B cell (primary cell): ENCODE data around the gene NTM. TPM values are rescaled to one million over a fixed set of nuclear protein-coding genes. Genes with fewer than 3 reads are reported as not detected.

Experiments
- ATAC-seq: fragments of 200-7000 bp; cut with Tn5 transposase; one replicate; pipeline ENCODE4 v1.10.0; 2021; ENCODE audit warnings: low read depth, mild to moderate bottlenecking, moderate number of reproducible peaks, moderate library complexity
- CTCF ChIA-PET: fragments of 350-600 bp; sonication (Branson Sonifier 250); formaldehyde crosslinking; loops from one replicate; lab custom pipeline; 2021; ENCODE audit warnings: antibody characterized with exemption, inconsistent platforms; lab: Charles Lee
- POLR2A ChIA-PET: fragments of 350-600 bp; sonication (Branson Sonifier 250); formaldehyde crosslinking; loops from one replicate; lab custom pipeline; 2021; ENCODE audit warnings: antibody characterized with exemption; lab: Charles Lee
- DNase-seq: peaks from one replicate; pipeline ENCODE4 v3.0.0; 2013
- H2AFZ ChIP-seq: 2 replicates; pipeline ENCODE4 v1.6.1; 2012; ENCODE audit warnings: mild to moderate bottlenecking, low read depth, low read length; ENCODE audit not compliant: insufficient read depth, poor library complexity, severe bottlenecking
- H3K27ac ChIP-seq, 2 donors: 1 replicate in 1 of 2; 2 replicates in 1 of 2; pipeline ENCODE4 v1.5.1; 2012 to 2013; ENCODE audit warnings: low read length in 2 of 2, mild to moderate bottlenecking in 2 of 2, moderate library complexity in 1 of 2
- H3K27me3 ChIP-seq, 4 experiments: fragments of 200-600 bp in 1 of 4; sonication (generic) in 1 of 4; replicated peaks in 1 of 4; 1 replicate in 2 of 4; 2 replicates in 2 of 4; pipeline versions ENCODE4 v1.6.1 to v1.7.0; 2013 to 2016; ENCODE audit warnings: low read length in 3 of 4, mild to moderate bottlenecking in 2 of 4, mixed read lengths in 1 of 4, moderate library complexity in 1 of 4; ENCODE audit not compliant: insufficient read depth in 4 of 4, control insufficient read depth in 3 of 4; ENCODE audit errors: control extremely low read depth in 1 of 4
- H3K36me3 ChIP-seq, 2 experiments: replicated peaks in 1 of 2; 1 replicate in 1 of 2; 2 replicates in 1 of 2; pipeline versions ENCODE4 v1.6.1 to v1.7.1; 2013; ENCODE audit warnings: low read length in 1 of 2; ENCODE audit not compliant: insufficient read depth in 2 of 2, control insufficient read depth in 1 of 2; ENCODE audit errors: control extremely low read depth in 1 of 2, extremely low read depth in 1 of 2
- H3K4me1 ChIP-seq, 2 donors: fragments of 200-600 bp in 1 of 2; sonication (generic) in 1 of 2; 1 replicate in 1 of 2; 2 replicates in 1 of 2; pipeline versions ENCODE4 v1.5.1 to v1.6.1; 2013 to 2017; ENCODE audit warnings: low read length in 2 of 2; ENCODE audit not compliant: control insufficient read depth in 2 of 2, insufficient read depth in 2 of 2
- H3K4me2 ChIP-seq: replicated peaks from 2 replicates; pipeline ENCODE3; 2012; ENCODE audit warnings: mild to moderate bottlenecking, low read depth, low read length; ENCODE audit not compliant: poor library complexity, severe bottlenecking
- H3K4me3 ChIP-seq, 5 experiments: fragments of 200-600 bp in 1 of 5; sonication (generic) in 1 of 5; 1 replicate in 3 of 5; 2 replicates in 2 of 5; pipeline versions ENCODE4 v1.5.1 to v1.7.0; 2011 to 2016; ENCODE audit warnings: low read length in 4 of 5, mild to moderate bottlenecking in 4 of 5, low read depth in 2 of 5, control low read depth in 1 of 5, moderate library complexity in 1 of 5; ENCODE audit not compliant: insufficient read depth in 1 of 5; ENCODE audit errors: control extremely low read depth in 1 of 5, extremely low read depth in 1 of 5
- H3K79me2 ChIP-seq: fragments of 200-600 bp; sonication (generic); one replicate; pipeline ENCODE4 v1.6.0; 2016; ENCODE audit warnings: low read length; ENCODE audit not compliant: control insufficient read depth, insufficient read depth
- H3K9ac ChIP-seq: fragments of 200-600 bp; sonication (generic); 2 replicates; pipeline ENCODE4 v1.6.1; 2017; ENCODE audit warnings: mild to moderate bottlenecking, low read length, moderate library complexity
- H3K9me3 ChIP-seq, 3 donors: one replicate each; pipeline versions ENCODE4 v1.6.1 to v1.7.1; 2013; ENCODE audit warnings: low read length in 2 of 3; ENCODE audit not compliant: control insufficient read depth in 2 of 3, insufficient read depth in 1 of 3; ENCODE audit errors: control extremely low read depth in 1 of 3
- H4K20me1 ChIP-seq: 2 replicates; pipeline ENCODE4 v1.6.0; 2012; ENCODE audit warnings: mild to moderate bottlenecking, low read length; ENCODE audit not compliant: insufficient read depth, control insufficient read depth, poor library complexity, severe bottlenecking
- H3K27ac Mint-ChIP-seq: one replicate; pipeline ENCODE4 v1.8.0; 2021; ENCODE audit warnings: mixed read lengths
- H3K27me3 Mint-ChIP-seq: one replicate; pipeline ENCODE4 v1.8.0; 2021; ENCODE audit warnings: mixed read lengths
- H3K4me1 Mint-ChIP-seq: one replicate; pipeline ENCODE4 v1.8.0; 2021; ENCODE audit warnings: mixed read lengths
- H3K4me3 Mint-ChIP-seq: one replicate; pipeline ENCODE4 v1.8.0; 2021; ENCODE audit warnings: mixed read lengths
- H3K9me3 Mint-ChIP-seq: one replicate; pipeline ENCODE4 v1.8.0; 2022; ENCODE audit warnings: mixed read lengths; ENCODE audit not compliant: insufficient read depth
- CTCF ChIP-seq: fragments of 200-600 bp; IDR thresholded peaks from one replicate; pipeline ENCODE4 v1.8.0; 2022; ENCODE audit warnings: antibody characterized with exemption, mild to moderate bottlenecking
- EZH2 ChIP-seq: IDR thresholded peaks from 2 replicates; pipeline ENCODE4 v1.6.1; 2012; ENCODE audit warnings: borderline replicate concordance, low read depth, mild to moderate bottlenecking, moderate library complexity, low read length; ENCODE audit not compliant: insufficient read depth, poor library complexity, severe bottlenecking
- WGBS: methylation state at CpG from one replicate; pipeline ENCODE4 v1.1.5; 2013; ENCODE audit warnings: missing lambda C conversion rate; ENCODE audit not compliant: insufficient coverage; 5-methylcytosine and 5-hydroxymethylcytosine counted together
- intact Hi-C: fragments of 100-400 bp; cut with micrococcal nuclease; formaldehyde crosslinking; loops from one replicate; pipeline ENCODE4 v1.10.0; 2022
- polyA plus RNA-seq: library from polyadenylated mRNA; depleted of rRNA; stranded (reverse); fragments of >200 nt; gene quantifications from 2 replicates; pipeline ENCODE4 v1.2.3, GENCODE V29; 2012
- total RNA-seq, 2 donors: library from RNA; stranded (reverse); fragments of 120-200 nt in 1 of 2; gene quantifications; 1 replicate in 1 of 2; 2 replicates in 1 of 2; pipeline versions ENCODE4 v1.2.3 to v1.2.4, GENCODE V29; 2013 to 2022

The NTM gene
- total and polyA plus RNA-seq, 2 donors (not counting 1 experiment from before 2014, with no cell fraction given), result not detected

- DNase-seq (no peak), ATAC-seq (no peak)
- TF ChIP-seq CTCF (no peak), EZH2 (no peak)
- no peak overlapping the region for H3K4me3 ChIP-seq
- Mint-ChIP-seq H3K27me3 (no peaks in the 10 kb centered on the region), H3K9me3 (no peaks in the 10 kb centered on the region), H3K27ac (no peak overlapping the region), H3K4me1 (no peaks in the 10 kb centered on the region), H3K4me3 (no peak overlapping the region)
- H4K20me1 ChIP-seq, result no peaks in the 10 kb centered on the region
- H3K4me2 ChIP-seq, result no peak overlapping the region
- no peaks in the 10 kb centered on the region for H3K36me3 ChIP-seq
- peaks cover 0 to 16% (median 0%) of the 10 kb centered on the region in 3 donors for H3K9me3 ChIP-seq
- CTCF ChIA-PET, result no interaction called here
- WGBS, result 94% methylated on average over 7 of the region's 7 CpGs
- H3K79me2 ChIP-seq, result no peaks in the 10 kb centered on the region
- POLR2A ChIA-PET, result no interaction called here
- no peak overlapping the region for H3K27ac ChIP-seq
- H3K9ac ChIP-seq, result no peak overlapping the region
- no peaks in the 10 kb centered on the region for H3K27me3 ChIP-seq
- H3K4me1 ChIP-seq, result no peaks in the 10 kb centered on the region
- intact Hi-C loops, result no loop called here
- H2AFZ ChIP-seq, result no peak overlapping the region
These were observed 979.7 kb downstream of the NTM start for GRCh38 chr11:132349811-132350733.

- H3K9me3 ChIP-seq, result peaks cover 0 to 16% (median 0%) of the 10 kb centered on the region in 3 donors
- Mint-ChIP-seq H3K27ac (no peak overlapping the region), H3K4me3 (no peak overlapping the region), H3K9me3 (no peaks in the 10 kb centered on the region), H3K27me3 (no peaks in the 10 kb centered on the region), H3K4me1 (no peaks in the 10 kb centered on the region)
- DNase-seq, result no peak
- H3K27ac ChIP-seq, result no peak overlapping the region
- H3K27me3 ChIP-seq, result no peaks in the 10 kb centered on the region
- TF ChIP-seq CTCF (no peak), EZH2 (no peak)
- ATAC-seq, result no peak
- ChIA-PET POLR2A (no interaction called here), CTCF (no interaction called here)
- no peak overlapping the region for H3K4me2 ChIP-seq
- no peaks in the 10 kb centered on the region for H3K36me3 ChIP-seq
- no peaks in the 10 kb centered on the region for H3K79me2 ChIP-seq
- no peak overlapping the region for H3K4me3 ChIP-seq
- 86% methylated on average over 1 of the region's 7 CpGs for WGBS
- intact Hi-C loops, result no loop called here
- H3K4me1 ChIP-seq, result no peaks in the 10 kb centered on the region
- no peaks in the 10 kb centered on the region for H4K20me1 ChIP-seq
- no peak overlapping the region for H3K9ac ChIP-seq
- no peak overlapping the region for H2AFZ ChIP-seq
These were observed 980.6 kb downstream of the NTM start for GRCh38 chr11:132351050-132351449.
